ENCODE results near the gene PEX10.

Gene PEX10

DNA sequence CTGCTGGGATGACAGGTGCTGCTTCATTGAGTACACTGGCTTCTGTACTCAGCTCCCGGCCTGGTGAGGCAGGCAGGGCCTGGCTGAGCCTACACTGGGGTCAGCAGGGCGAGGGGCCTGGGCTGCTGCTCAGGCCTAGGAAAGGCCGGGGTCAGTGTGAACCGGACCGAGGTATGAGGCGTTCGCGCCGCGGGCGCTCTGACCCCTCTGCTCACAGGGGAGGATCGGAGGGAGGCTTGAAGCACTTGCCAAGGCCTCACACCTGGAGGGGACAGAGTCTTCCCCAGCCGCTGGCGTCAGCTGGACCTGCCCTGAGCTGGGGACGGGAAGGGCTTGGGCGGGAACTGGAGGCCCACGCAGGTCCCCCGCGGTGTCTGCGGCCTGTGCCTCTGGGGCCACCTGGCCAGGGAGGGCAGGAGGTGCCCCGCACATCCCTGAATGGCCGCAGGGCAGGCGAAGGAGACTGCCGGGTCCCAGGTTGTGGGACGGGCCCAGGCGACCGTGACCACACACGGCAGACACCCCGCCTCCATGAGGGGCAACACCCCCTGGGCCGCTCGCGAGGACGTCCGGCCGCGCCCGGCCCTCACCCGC, 466 bp downstream of the PEX10 start:
- DNase-seq (ENCODE audit: insufficient read length, low spot score) (no peak), FAIRE-seq (no peak)
- TF ChIP-seq, protein P1, sequence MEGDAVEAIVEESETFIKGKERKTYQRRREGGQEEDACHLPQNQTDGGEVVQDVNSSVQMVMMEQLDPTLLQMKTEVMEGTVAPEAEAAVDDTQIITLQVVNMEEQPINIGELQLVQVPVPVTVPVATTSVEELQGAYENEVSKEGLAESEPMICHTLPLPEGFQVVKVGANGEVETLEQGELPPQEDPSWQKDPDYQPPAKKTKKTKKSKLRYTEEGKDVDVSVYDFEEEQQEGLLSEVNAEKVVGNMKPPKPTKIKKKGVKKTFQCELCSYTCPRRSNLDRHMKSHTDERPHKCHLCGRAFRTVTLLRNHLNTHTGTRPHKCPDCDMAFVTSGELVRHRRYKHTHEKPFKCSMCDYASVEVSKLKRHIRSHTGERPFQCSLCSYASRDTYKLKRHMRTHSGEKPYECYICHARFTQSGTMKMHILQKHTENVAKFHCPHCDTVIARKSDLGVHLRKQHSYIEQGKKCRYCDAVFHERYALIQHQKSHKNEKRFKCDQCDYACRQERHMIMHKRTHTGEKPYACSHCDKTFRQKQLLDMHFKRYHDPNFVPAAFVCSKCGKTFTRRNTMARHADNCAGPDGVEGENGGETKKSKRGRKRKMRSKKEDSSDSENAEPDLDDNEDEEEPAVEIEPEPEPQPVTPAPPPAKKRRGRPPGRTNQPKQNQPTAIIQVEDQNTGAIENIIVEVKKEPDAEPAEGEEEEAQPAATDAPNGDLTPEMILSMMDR (IDR thresholded peaks at IDR 0.05; ENCODE audit: insufficient read depth, missing control alignments): no peak

DNA sequence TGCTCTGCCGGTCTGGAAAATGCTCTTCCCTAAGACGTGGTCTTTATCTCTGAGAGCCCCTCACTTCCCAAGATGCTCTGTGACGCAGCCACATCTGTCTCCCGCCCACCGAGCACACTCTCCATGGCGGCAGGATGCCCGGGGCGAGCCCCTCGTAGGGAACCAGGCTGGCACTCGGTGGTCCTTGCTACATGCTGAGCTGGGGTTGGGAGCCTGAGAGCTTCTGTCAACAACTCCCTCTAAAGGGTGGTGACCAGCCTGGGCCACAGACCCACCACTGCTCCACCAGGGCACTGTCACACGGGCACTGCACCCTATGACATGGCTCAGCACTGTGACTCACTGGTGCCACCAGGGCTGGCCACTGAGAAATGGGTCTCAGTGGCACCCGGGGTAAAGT, 2.6 kb downstream of the PEX10 start:
- TF ChIP-seq, protein P1 (IDR thresholded peaks at IDR 0.05; ENCODE audit: insufficient read depth, missing control alignments): no peak
- DNase-seq (ENCODE audit: insufficient read length, low spot score) (no peak), FAIRE-seq (no peak)

DNA sequence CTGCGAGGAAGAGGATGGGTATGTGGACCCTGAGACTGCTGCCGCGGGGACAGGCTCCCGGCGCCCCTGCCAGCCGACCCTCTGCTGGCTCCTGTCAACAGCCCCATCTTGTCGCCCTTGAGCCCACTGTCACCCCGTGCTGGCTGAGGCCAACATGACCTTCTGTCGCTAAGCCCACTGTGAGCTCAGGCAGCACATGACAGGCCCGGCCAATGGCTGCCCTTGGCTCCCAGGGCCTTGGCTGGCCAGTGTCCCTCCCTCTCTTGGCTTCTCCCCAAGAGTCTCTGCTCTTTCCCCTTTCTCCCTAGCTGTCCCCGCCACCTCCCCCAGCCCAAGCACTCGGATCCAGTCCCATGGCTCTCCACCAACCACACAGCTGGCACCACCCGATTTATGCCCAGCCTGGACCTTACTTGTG, 3.5 kb downstream of the PEX10 start:
- FAIRE-seq (no peak), DNase-seq (ENCODE audit: insufficient read length, low spot score) (no peak)
- TF ChIP-seq, protein P1 (IDR thresholded peaks at IDR 0.05; ENCODE audit: insufficient read depth, missing control alignments): no peak

DNA sequence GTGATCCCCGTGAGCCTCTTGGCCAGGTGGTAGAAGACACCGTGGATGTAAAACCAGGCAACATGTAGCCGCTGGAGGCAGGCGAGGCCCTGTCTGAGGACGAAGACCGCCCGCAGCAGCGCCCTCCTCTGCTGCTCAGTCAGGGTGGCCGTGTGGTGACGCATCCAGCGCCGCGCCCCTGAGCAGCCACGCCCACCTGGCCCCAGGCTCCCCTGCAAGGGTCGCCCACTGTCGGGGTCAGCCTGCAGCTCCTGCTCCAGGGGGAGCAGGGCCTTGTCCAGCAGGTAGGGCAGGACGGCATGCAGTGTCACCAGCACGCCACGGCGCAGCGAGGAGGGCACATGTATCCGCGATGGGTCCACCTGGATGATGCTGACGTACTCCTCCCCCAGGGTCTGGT, 3.9 kb downstream of the PEX10 start:
- no peak for DNase-seq (ENCODE audit: insufficient read length, low spot score)
- FAIRE-seq: no peak
- TF ChIP-seq, protein P1 (IDR thresholded peaks at IDR 0.05; ENCODE audit: insufficient read depth, missing control alignments): no peak

DNA sequence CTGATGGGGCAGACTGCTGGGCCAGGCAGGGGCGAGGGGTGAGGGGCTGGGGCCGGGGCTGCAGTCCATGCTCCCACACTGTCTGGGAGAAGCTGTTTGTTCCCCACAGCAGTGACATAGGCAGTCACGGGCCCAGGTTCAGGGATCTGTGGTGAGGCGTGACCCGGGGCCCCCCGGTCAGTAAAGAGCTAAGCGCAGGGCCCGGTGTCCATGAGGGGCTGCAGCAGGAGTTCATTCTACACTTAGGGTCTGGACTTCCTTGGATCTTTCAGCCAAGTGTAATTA, 4.4 kb downstream of the PEX10 start:
- FAIRE-seq (no peak), DNase-seq (ENCODE audit: insufficient read length, low spot score) (no peak)
- TF ChIP-seq, protein P1 (IDR thresholded peaks at IDR 0.05; ENCODE audit: insufficient read depth, missing control alignments): no peak

DNA sequence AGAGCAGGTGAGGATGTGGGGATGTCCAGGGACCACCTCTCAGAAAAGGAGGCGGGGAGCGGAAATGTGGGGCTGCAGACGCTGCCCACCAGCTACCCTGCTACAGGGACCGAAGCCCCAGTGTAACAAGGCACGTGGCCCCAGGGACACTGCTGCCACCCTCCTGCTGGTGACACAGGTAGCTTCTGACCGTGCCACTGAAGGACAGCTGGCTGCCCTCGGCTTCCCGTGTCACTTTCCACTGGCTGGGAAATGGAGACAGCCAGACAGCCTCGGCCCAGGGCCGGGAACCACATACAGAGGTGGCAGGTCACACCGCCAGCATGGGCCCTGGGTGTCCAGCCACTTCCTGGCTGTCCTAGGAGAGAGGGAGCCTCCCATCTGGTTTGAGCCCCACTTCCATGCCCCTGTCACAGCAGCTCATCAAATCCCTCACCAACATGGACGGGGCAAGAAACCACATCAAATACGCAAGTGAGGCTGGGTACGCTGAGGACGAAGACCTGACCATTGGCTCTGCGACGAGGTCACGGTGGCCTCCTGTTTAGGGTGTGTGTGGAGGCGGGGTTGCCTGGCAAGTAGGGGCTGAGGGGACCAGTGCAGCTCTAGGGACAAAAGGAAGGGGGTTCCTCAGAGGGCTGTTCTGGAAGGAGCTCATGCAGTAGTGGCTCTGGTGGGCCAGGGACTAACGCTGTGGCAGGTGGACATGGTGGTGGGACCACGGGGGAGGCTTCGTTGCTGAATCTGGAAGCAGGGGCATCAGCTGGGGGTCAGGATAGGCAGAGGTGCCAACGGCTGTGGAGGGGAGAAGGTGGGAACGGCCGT, 5.0 kb downstream of the PEX10 start:
- DNase-seq (ENCODE audit: insufficient read length, low spot score) (no peak), FAIRE-seq (no peak)
- TF ChIP-seq, protein P1 (IDR thresholded peaks at IDR 0.05; ENCODE audit: insufficient read depth, missing control alignments): no peak

DNA sequence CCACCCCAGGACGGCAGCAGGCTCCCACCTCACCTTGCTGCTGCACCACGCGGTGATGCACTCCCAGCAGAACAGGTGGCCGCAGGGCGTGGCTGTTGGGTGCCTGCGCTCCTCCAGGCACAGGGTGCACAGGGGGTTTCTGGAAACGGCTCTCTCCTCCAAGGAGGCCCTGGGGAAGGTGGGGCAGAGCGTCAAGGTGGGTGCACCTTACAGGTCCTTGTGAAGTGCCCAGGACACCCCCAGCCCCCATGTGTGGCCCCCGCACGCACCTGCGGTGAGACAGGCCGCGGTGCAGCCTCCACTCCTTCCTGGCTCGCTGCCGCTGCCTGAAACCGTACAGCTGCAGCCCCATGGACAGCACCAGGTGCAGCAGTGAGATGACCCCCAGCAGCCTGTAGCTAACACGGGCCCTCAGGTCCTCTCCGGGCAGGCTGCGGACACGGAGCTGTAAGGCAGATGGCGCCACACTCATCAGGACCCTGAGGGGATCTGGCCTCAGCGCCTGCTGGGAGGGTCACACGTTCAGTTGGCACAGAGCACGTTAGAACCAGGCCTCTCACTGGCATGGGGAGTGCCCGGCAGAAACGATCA, 5.8 kb downstream of the PEX10 start:
- FAIRE-seq (no peak), DNase-seq (ENCODE audit: insufficient read length, low spot score) (no peak)
- TF ChIP-seq, protein P1 (IDR thresholded peaks at IDR 0.05; ENCODE audit: insufficient read depth, missing control alignments): peak; percentile 5

Data from D721Med (cell line).